ENCODE data around the gene KCNMA1.

The KCNMA1 gene

DNA sequence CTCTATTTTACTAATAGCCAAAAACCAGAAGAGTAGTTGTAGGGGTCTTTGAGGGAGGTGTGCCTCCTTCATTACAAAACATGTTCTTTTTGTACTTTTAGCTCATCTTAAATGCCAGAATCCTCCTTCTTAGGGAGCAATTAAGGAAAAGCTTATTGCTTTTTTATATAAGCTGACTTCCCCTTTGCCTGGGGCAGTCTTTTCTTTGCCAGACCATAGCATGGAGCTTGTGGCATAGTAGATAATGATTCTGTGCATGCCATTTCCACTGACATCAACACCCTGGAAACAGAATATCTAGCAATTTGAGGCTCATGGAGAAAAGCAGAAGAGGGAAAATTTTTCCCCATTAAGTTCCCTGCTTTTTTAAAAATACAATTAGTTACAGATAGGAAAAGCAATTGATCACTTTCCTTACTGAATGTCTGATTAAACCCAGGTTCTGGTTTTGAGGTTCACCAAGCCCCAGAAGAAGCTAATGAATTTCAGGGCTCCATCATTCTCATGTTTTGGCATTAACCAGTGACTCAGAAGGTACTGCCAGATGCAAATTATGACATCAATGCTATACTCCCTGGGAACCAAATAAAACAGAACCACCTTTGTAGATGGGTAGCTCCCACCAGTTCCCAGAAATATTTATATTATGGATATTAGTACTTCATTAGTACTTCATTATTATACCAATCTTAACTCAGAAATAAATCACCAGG is 410.6 kb downstream of the KCNMA1 start:
- DNase-seq = no peak

DNA sequence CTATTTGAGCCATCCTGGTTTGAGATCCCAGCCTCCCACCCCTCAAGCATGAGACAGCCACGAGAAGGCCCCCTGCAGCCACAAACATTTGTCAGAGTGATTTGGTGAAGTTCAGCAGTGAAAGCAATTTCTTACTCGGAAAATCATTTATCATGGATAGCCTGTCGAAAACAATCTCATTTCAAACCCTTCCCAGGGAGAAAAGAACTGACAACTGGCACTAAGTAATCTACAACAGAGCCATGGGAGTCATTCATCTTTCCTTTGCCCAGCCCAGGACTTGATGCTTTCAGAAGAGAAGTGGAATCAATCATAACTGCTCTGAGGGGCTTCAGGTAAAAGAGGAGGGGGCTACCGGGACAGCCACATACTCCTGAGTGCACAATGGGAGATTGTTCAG is 411.2 kb downstream of the KCNMA1 start:
- DNase-seq = peak; percentile 43

- DNase-seq = no peak
These were observed 411.6 kb downstream of the KCNMA1 start for GRCh38 chr10:77226020-77226419.

- DNase-seq = no peak
These were observed 413.8 kb downstream of the KCNMA1 start for GRCh38 chr10:77223526-77224460.

DNA sequence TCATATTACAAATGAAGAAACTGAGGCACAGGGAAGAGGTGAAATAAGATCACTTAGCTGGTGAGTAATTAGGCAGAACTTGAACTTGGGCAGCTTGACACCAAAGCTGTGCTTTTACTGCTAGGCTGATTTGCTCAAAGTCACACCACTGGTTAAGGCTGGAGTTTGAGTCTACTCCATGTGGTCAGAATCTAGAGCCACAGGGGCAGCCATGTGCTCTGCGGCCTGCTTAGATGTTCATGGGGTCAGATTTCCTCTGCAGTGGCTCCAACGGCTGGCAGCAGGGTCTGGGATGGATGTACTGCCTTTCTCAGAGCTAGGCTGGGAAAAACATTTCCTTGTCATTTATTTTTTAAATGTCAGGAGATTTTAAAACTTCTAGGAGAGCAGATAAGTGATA is 417.5 kb downstream of the KCNMA1 start:
- DNase-seq = no peak

GRCh38 chr10:77219046-77219445 is 418.6 kb downstream of the KCNMA1 start:
- no peak for DNase-seq

- no peak for DNase-seq
These were observed 422.8 kb downstream of the KCNMA1 start for GRCh38 chr10:77214799-77215198.

DNA sequence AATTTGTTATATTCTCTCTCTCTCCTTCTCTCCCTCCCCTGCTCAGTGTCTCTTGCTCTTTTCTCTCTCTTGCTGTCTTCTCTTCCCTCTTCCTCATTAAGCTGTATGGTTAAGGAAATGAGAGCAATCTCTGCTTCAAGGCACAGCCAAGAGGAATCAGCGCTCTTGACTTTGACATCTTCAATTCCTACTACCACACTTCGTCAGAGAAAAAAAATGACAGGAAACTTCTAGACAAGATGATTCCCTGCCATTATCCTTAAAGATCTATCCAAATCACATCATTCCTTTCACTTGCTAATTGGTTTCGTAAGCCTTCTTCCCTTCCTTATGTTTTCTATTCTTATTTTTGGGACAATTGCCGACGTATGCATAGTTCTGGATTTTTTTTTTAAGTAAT is 425.0 kb downstream of the KCNMA1 start:
- no peak for DNase-seq

DNA sequence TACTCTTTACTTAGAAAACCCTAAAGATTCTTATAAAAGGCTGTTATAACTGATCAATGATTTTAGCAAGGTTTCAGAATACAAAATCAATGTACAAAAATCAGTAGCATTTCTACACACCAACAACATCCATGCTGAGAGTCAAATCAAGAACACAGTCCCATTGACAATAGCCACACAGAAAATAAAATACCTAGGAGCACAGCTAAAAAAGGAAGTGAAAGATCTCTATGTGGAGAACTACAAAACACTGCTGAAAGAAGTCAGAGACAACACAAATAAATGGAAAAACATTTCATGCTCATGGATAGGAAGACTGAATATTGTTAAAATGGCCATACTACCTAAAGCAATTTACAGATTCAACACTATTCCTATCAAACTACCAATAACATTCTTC is 427.0 kb downstream of the KCNMA1 start:
- no peak for DNase-seq

DNA sequence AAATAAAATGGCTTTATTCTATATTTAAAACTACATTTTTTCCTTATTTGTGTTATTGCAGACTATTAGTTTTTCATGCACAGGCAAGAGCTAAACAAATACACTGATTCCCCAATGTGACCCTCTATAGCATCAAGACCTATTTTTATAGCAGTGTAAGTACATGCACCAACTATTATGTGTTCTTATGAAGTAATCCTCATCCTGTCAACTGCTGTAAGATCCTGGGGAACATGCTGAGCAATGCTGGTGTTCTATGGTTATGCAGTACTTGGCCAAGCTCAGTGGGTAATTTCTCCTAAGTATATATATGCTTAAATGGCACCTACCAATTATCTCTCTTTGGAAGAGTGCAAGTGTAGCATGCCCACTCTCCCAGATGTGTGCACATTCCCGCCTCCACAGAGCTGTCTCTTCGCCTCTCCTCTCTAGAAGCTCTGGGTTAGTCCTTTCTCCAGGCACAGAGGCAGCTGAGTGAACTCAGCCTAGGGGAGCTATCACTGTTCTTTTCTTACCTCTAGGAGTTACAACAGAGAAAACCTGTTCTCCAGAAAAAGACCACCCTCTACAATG is 428.8 kb downstream of the KCNMA1 start:
- DNase-seq = no peak

GRCh38 chr10:77207828-77208185 is 429.8 kb downstream of the KCNMA1 start:
- no peak for DNase-seq

- DNase-seq = no peak
These were observed 430.3 kb downstream of the KCNMA1 start for GRCh38 chr10:77207182-77207827.

GRCh38 chr10:77205135-77205534 is 432.5 kb downstream of the KCNMA1 start:
- DNase-seq = no peak

GRCh38 chr10:77204171-77204570 is 433.4 kb downstream of the KCNMA1 start:
- no peak for DNase-seq

DNA sequence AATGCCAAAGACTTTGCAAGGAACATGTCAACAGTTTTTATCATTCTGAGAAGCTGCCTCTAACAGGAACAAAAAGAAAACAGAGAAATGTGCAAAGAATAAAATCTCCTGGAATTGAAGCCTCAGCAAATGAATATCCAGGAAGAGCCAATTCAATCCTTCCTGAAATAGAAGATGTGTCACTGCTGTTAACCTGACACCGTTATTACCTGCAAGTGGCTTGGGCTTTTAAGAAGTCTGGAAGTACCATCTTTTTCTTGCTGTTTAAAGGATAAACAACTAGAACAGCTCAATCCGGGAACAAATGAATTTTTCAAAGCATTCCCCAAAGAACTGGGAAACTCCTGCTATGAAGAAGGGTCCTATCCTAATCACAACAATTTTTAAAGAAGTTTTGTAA is 434.8 kb downstream of the KCNMA1 start:
- DNase-seq = no peak

GRCh38 chr10:77201135-77202106 is 436.2 kb downstream of the KCNMA1 start:
- DNase-seq = peak; percentile 8

DNA sequence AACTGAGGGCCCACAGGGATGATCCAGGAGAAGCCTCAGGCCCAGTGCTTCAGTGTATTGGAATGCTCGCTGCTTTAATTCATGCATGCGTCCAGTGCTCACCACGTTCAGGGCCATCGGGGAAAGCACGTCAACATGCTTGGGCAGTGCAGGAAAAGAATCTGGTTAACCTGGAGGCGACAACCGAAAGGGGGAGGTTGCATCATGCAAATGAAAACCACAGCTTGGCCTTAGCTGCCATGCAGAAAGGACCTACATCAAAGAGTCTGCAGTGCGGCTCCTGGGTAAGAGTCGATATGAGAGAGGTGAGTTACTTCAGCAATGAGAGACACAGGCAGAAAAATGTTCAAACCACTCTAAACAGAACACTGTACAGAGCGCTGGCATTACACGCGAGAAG is 440.1 kb downstream of the KCNMA1 start:
- DNase-seq = no peak

DNA sequence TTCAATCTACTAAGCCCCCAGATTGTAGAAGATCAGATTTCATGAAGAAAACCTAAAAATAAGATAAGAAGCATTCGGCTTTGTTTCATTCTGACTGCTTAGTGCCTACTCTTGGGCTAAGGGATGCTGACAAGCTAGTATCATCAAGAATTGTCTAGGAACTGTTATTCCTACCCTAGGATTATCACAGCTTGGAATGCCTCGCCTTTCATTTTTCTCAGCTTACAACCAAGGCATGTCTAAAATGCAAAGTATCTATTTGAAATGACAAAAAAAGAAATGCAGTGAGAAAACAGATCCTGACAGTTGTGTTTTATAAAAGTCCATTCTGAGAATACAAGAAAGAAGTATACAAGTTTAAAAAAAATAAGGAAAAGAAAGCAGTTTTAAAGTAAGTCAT is 441.0 kb downstream of the KCNMA1 start:
- DNase-seq = no peak

GRCh38 chr10:77195101-77195500 is 442.5 kb downstream of the KCNMA1 start:
- DNase-seq = no peak

- DNase-seq = no peak
These were observed 444.6 kb downstream of the KCNMA1 start for GRCh38 chr10:77193001-77193400.

DNA sequence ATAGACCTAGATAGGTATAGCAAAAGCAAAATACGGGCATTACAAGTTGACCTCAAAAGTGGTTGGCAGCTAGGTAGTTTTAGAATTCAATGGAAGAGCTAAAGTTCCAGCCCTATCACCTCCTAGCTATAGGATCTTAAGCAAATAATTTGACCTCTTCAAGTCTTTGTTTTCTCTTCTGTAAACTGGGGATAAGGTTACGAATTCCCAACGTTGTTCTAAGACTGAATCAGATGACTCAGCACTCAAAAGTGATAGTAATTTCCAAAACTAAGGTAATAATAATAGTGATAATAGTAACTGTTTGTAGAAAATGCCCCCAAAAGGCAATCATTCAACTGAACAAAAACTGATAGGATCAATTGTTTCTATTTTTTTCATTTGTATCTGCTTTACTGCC is 445.2 kb downstream of the KCNMA1 start:
- no peak for DNase-seq
